GM10266 (cell line): ENCODE data around the gene THEM4.
"Not testable (repeated sequence)": the region's sequence is repeated elsewhere in the genome, so short reads cannot be mapped to it uniquely, and the experiment has no call there.

Source experiments
- DNase-seq: peaks from one replicate; pipeline ENCODE4 v3.0.0; 2012; ENCODE audit errors: extremely low spot score
- CTCF ChIP-seq: IDR thresholded peaks from 2 replicates; pipeline ENCODE4 v1.5.1; 2012; ENCODE audit warnings: mild to moderate bottlenecking, low read depth; ENCODE audit not compliant: control insufficient read depth, insufficient read depth; ENCODE audit errors: missing control alignments

The THEM4 gene

GRCh38 chr1:151875419-151876097, 33.8 kb downstream of the THEM4 start:
- no peak for DNase-seq
- TF ChIP-seq CTCF, result no peak

GRCh38 chr1:151872776-151873175, 36.5 kb downstream of the THEM4 start:
- DNase-seq, result not testable (repeated sequence)

GRCh38 chr1:151871284-151872030, 37.9 kb downstream of the THEM4 start:
- no peak for DNase-seq
- TF ChIP-seq CTCF, result no peak

GRCh38 chr1:151868486-151868885, 40.8 kb downstream of the THEM4 start:
- TF ChIP-seq CTCF, result no peak

GRCh38 chr1:151867765-151868411, 41.4 kb downstream of the THEM4 start:
- no peak for TF ChIP-seq CTCF
- DNase-seq, result no peak

More at GRCh38 chr1:151868486-151868885, 40.8 kb downstream of the THEM4 start:
- DNase-seq, result no peak

GRCh38 chr1:151867321-151867720, 42.0 kb downstream of the THEM4 start:
- no peak for TF ChIP-seq CTCF

GRCh38 chr1:151864411-151864810, 44.9 kb downstream of the THEM4 start:
- DNase-seq, result no peak
- no peak for TF ChIP-seq CTCF

More at GRCh38 chr1:151867321-151867720, 42.0 kb downstream of the THEM4 start:
- DNase-seq, result no peak
